ENCODE data around the gene LHFPL5. TPM values are rescaled to one million over a fixed set of nuclear protein-coding genes. Genes with fewer than 3 reads are reported as not detected.

LHFPL5 gene
- total and polyA plus RNA-seq, 2 of the 13 experiments (the other 11 are each of a cell fraction or from before 2014, with no cell fraction given), result 0.03 TPM; not detected in 1

DNA sequence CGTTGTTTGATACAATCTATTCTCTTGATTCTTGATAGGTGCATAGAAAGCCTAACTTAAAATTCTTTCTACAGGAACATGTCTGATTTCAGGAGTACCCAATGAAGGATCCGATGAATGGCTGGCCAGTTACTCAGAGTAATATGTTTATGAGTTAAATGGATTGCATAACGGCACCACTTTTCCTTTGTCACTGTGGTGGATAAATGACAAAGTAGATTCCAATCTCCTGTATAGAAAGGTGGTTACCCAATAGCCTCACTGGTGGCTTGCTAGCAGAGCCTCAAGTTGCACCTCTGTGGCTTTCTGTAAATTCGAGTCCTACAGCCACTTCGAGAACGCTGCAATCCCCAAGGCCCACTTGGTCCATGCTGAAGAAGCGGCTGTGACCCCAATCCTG, 28.4 kb downstream of the LHFPL5 start:
- intact Hi-C loops (cut with micrococcal nuclease; ENCODE audit: unreplicated experiment) (no loop called here), in situ Hi-C loops (cut with HindIII; ENCODE audit: extremely low pct_ligation_motif_present, low pct_unique_long_range_greater_than_20kb) (no loop called here)
- H3K27me3 ChIP-seq (ENCODE audit: control insufficient read depth in 1 of 2, insufficient read depth in 2 of 2, low read length in 2 of 2), result no peaks in the 10 kb centered on the region
- 90% methylated on average over 7 of the region's 7 CpGs for WGBS (ENCODE audit: low lambda C conversion rate)
- ATAC-seq (no peak), FAIRE-seq (no peak), DNase-seq (ENCODE audit: low spot score) (peak; percentile 24)
- H3K9ac ChIP-seq (ENCODE audit: insufficient read depth, low read depth, low read length), result no peak overlapping the region
- no peak overlapping the region for H3K4me3 ChIP-seq (replicated peaks in 1 of 3; ENCODE audit: insufficient read depth in 1 of 3, low read depth in 2 of 3, low read length in 3 of 3)
- no peaks in the 10 kb centered on the region for H4K20me1 ChIP-seq (ENCODE audit: insufficient read depth, low read length)
- H3K4me1 ChIP-seq (ENCODE audit: insufficient read depth, low read length), result peaks cover 16% of the 10 kb centered on the region
- peaks cover 2 to 45% of the 10 kb centered on the region in 2 experiments; a peak in 4 of 5 replicates for H3K36me3 ChIP-seq (replicated peaks in 1 of 2; ENCODE audit: control insufficient read depth in 1 of 2, insufficient read depth in 2 of 2, low read length in 2 of 2)
- H3K9me3 ChIP-seq (ENCODE audit: low read length), result no peaks in the 10 kb centered on the region
- no peak for TF ChIP-seq NR2C2 (CRISPR knock-in tag; IDR thresholded peaks at IDR 0.05; ENCODE audit: borderline replicate concordance)
- TF ChIP-seq CEBPG (CRISPR knock-in tag; IDR thresholded peaks at IDR 0.05), result peak; percentile 35; the same call in 1 of the 2 replicates
- TF ChIP-seq ZNF431 (CRISPR knock-in tag; IDR thresholded peaks at IDR 0.05; ENCODE audit: borderline replicate concordance, low read depth), result no peak
- peak; percentile 70; the same call in 1 of the 2 replicates for TF ChIP-seq CEBPB (IDR thresholded peaks at IDR 0.05; ENCODE audit: borderline replicate concordance, low read depth, low read length)
- no peak for TF ChIP-seq DNMT1 (CRISPR knock-in tag; IDR thresholded peaks at IDR 0.05)
- H3K27ac ChIP-seq (ENCODE audit: extremely low read length, insufficient read depth, low read length), result no peak overlapping the region
- CTCF ChIA-PET (ENCODE audit: low intra/inter-chr PET ratio, low total read pairs), result no interaction called here
- H3K4me2 ChIP-seq (ENCODE audit: low read depth, low read length), result no peak overlapping the region
- H2AFZ ChIP-seq (ENCODE audit: low read length), result no peak overlapping the region
- H3K79me2 ChIP-seq (ENCODE audit: insufficient read depth, low read length), result no peaks in the 10 kb centered on the region
- BruUV-seq (replicated peaks), result no TSS peak
- POLR2A ChIA-PET, result no interaction called here

DNA sequence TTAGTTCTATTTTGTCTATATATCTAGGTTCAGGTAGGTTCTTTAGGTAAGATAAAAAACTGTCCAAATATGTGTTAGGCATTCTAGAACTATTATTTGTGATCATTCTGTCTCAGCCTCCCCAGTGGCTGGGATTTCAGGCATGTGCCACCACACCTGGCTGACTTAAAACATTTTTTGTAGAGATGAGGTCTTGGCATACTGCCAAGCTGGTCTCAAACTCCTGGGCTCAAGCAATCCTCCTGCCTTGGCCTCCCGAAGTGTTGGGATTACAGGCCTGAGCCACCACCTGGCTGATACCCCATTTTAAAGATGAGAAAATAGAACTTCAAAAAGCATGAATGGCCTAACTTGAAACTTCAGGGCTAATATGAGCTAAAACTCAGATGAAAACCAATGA, 33.9 kb downstream of the LHFPL5 start:
- Histone ChIP-seq H3K4me1 (ENCODE audit: insufficient read depth, low read length) (peaks cover 13% of the 10 kb centered on the region), H3K79me2 (ENCODE audit: insufficient read depth, low read length) (no peaks in the 10 kb centered on the region), H3K27ac (ENCODE audit: extremely low read length, insufficient read depth, low read length) (no peak overlapping the region), H3K4me2 (ENCODE audit: low read depth, low read length) (no peak overlapping the region), H3K27me3 (ENCODE audit: control insufficient read depth in 1 of 2, insufficient read depth in 2 of 2, low read length in 2 of 2) (no peaks in the 10 kb centered on the region), H3K36me3 (replicated peaks in 1 of 2; ENCODE audit: control insufficient read depth in 1 of 2, insufficient read depth in 2 of 2, low read length in 2 of 2) (peaks cover 5 to 70% of the 10 kb centered on the region in 2 experiments), H3K9ac (ENCODE audit: insufficient read depth, low read depth, low read length) (no peak overlapping the region), H4K20me1 (ENCODE audit: insufficient read depth, low read length) (no peaks in the 10 kb centered on the region), H3K4me3 (replicated peaks in 1 of 3; ENCODE audit: insufficient read depth in 1 of 3, low read depth in 2 of 3, low read length in 3 of 3) (no peak overlapping the region), H2AFZ (ENCODE audit: low read length) (no peak overlapping the region), H3K9me3 (ENCODE audit: low read length) (no peaks in the 10 kb centered on the region)
- DNase-seq (ENCODE audit: low spot score), result no peak
- intact Hi-C loops (cut with micrococcal nuclease; ENCODE audit: unreplicated experiment), result no loop called here
- no TSS peak for BruUV-seq (replicated peaks)
- FAIRE-seq, result no peak
- WGBS (ENCODE audit: low lambda C conversion rate), result 80% methylated on average over 1 of the region's 1 CpG
- ChIA-PET CTCF (ENCODE audit: low intra/inter-chr PET ratio, low total read pairs) (no interaction called here), POLR2A (no interaction called here)
- in situ Hi-C loops (cut with HindIII; ENCODE audit: extremely low pct_ligation_motif_present, low pct_unique_long_range_greater_than_20kb), result no loop called here
- TF ChIP-seq, protein P1, sequence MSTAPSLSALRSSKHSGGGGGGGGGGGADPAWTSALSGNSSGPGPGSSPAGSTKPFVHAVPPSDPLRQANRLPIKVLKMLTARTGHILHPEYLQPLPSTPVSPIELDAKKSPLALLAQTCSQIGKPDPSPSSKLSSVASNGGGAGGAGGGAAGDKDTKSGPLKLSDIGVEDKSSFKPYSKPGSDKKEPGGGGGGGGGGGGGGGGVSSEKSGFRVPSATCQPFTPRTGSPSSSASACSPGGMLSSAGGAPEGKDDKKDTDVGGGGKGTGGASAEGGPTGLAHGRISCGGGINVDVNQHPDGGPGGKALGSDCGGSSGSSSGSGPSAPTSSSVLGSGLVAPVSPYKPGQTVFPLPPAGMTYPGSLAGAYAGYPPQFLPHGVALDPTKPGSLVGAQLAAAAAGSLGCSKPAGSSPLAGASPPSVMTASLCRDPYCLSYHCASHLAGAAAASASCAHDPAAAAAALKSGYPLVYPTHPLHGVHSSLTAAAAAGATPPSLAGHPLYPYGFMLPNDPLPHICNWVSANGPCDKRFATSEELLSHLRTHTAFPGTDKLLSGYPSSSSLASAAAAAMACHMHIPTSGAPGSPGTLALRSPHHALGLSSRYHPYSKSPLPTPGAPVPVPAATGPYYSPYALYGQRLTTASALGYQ (CRISPR knock-in tag; IDR thresholded peaks at IDR 0.05), result no peak
- TF ChIP-seq, protein P2, sequence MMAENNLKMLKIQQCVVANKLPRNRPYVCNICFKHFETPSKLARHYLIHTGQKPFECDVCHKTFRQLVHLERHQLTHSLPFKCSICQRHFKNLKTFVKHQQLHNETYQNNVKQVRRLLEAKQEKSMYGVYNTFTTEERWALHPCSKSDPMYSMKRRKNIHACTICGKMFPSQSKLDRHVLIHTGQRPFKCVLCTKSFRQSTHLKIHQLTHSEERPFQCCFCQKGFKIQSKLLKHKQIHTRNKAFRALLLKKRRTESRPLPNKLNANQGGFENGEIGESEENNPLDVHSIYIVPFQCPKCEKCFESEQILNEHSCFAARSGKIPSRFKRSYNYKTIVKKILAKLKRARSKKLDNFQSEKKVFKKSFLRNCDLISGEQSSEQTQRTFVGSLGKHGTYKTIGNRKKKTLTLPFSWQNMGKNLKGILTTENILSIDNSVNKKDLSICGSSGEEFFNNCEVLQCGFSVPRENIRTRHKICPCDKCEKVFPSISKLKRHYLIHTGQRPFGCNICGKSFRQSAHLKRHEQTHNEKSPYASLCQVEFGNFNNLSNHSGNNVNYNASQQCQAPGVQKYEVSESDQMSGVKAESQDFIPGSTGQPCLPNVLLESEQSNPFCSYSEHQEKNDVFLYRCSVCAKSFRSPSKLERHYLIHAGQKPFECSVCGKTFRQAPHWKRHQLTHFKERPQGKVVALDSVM (CRISPR knock-in tag; IDR thresholded peaks at IDR 0.05), result peak; percentile 38; the same call in 1 of the 2 replicates
- TF ChIP-seq LCORL (IDR thresholded peaks at IDR 0.05), result peak; percentile 71; the same call in 1 of the 2 replicates
- no peak for TF ChIP-seq LCORL (CRISPR knock-in tag; IDR thresholded peaks at IDR 0.05)
- no peak for ATAC-seq
